ENCODE results near the gene MMP25.
"Not testable (repeated sequence)": the region's sequence is repeated elsewhere in the genome, so short reads cannot be mapped to it uniquely, and the experiment has no call there.

MMP25 gene

DNA sequence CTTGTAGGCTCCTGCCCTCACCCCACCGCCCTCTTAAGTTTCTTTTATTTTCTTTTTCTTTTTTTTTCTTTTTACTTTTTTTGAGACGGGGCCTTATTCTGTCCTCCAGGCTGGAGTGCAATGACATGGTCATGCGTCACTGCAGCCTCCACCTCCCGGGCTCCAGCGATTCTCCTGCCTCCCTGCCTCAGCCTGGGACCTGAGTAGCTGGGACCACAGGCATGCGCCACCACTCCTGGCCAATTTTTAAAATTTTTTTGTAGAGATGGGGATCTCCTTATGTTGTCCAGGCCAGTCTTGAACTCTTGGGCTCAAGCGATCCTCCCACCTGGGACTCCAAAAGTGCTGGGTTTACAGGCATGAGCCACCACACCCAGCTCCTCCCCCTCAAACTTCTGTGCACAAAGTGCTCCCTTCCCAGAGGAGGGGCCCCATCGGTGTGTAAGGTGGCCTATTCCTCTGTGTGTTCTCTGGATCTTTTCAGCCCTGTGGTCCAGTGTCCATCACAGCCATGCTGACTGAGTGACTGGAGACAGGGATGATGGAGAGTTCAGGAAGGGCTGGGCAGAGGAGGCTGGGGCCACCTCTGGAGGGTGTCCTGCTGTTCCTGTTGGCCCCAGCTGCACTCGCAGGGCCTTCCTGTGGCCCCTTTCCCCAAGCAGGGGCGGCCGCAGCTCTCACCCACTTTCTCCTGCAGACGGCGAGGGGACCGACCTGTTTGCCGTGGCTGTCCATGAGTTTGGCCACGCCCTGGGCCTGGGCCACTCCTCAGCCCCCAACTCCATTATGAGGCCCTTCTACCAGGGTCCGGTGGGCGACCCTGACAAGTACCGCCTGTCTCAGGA is 10.2 kb downstream of the MMP25 start:
- DNase-seq, result no peak

DNA sequence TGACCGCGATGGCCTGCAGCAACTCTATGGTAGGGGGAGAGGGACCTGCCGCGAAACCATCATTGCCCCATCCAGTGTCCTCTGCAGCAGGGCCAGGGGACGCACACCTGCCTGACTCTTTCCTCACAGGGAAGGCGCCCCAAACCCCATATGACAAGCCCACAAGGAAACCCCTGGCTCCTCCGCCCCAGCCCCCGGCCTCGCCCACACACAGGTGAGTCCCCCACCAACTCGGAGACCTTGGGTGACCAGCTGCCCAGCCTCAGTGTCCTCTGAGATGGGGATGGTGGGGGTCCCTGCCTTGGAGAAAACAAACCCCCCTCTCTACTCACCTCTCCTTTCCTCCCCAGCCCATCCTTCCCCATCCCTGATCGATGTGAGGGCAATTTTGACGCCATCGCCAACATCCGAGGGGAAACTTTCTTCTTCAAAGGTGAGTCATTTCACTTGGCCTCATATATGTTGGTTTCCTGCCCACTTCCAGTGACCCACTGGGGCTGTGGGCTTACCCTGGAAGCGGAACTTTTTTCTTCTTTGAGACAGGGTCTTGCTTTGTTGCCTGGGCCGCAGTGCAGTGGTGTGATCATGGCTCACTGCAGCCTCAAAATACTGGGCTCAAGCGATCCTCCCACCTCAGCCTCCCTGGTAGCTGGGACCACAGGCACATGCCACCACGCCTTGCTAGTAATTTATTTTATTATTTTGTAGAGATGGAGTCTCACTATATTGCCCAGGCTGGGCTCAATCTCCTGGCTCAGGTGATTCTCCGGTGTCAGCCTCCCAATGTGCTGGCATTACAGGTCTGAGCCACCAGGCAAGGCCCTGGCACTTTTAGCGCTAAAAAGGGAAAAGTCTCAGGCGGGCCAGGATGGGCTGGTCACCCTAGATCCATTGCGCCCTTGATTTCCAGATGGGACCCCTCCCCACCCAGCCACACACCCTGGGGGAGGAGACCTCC is 11.1 kb downstream of the MMP25 start:
- no peak for DNase-seq

DNA sequence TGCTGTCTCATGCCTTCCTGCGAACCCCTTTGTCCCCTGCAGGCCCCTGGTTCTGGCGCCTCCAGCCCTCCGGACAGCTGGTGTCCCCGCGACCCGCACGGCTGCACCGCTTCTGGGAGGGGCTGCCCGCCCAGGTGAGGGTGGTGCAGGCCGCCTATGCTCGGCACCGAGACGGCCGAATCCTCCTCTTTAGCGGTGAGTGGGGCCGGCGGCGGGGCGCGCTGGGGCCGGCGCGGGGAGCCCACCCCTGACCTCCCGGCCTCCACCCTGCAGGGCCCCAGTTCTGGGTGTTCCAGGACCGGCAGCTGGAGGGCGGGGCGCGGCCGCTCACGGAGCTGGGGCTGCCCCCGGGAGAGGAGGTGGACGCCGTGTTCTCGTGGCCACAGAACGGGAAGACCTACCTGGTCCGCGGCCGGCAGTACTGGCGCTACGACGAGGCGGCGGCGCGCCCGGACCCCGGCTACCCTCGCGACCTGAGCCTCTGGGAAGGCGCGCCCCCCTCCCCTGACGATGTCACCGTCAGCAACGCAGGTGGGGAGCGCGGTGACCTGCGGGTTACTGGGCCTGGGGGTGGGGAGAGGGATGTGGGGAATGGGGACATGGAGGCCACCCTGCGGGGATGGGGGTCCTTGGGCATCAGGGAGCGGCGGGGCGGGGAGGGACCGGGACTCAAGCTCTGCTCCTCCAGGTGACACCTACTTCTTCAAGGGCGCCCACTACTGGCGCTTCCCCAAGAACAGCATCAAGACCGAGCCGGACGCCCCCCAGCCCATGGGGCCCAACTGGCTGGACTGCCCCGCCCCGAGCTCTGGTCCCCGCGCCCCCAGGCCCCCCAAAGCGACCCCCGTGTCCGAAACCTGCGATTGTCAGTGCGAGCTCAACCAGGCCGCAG is 12.0 kb downstream of the MMP25 start:
- DNase-seq, result peak in 1 of 4 experiments; percentile 43

DNA sequence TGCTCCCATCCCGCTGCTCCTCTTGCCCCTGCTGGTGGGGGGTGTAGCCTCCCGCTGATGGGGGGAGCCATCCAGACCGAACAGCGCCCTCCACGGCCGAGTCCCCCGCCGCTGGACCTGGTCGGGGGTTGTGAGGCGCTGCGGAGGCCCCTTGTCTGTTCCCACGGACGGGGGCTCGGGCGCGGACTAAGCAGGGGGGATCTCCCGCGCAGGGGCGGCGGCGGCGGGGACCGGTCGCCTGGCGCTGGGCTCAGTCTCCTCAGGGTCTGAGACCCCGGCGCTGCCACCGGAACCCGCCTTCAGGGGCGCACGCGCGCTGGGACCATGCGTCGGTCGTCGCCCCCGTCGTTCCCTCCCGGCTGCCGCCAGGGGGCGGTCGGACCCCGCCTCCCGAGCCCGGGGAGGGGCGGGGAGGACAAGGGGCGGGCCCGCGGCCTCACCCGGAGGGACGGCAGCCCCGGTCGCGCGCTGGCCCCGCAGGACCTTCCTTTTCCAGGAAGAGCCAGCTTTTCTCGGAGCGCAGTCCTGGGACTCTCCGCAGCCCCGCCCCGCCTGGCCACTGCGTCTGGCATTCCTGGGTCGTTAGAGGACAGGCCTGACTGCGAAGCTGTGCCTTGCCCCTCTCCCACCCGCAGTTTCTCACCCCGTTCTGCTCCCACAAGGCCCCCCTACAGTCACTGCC is 12.8 kb downstream of the MMP25 start:
- peak; percentile 64 to 86 (median 72) for DNase-seq

DNA sequence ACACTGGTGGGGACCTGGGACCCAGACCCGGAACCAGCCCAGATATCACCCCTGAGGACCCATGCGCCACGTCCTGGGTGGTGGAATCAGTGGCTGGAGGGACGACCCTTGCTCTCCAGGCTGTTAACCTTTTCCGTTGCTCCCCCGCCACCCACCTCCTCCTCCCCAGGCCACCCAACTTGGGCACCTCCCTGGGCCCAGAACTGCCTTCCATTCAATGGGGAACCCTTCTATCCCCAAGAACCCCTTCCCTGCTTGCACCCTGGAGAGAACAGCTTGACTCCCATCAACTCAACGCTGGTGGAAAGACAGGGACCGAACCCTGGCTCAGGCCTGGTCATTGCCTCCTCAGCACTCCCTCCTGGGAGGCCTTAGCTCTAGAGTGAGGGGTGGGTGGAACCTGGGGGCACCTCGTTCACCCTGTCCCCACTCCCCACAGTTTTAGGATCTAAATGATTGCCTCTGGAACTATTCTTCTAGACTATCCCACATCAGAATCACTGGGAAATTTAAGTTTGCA is 13.4 kb downstream of the MMP25 start:
- DNase-seq, result no peak

DNA sequence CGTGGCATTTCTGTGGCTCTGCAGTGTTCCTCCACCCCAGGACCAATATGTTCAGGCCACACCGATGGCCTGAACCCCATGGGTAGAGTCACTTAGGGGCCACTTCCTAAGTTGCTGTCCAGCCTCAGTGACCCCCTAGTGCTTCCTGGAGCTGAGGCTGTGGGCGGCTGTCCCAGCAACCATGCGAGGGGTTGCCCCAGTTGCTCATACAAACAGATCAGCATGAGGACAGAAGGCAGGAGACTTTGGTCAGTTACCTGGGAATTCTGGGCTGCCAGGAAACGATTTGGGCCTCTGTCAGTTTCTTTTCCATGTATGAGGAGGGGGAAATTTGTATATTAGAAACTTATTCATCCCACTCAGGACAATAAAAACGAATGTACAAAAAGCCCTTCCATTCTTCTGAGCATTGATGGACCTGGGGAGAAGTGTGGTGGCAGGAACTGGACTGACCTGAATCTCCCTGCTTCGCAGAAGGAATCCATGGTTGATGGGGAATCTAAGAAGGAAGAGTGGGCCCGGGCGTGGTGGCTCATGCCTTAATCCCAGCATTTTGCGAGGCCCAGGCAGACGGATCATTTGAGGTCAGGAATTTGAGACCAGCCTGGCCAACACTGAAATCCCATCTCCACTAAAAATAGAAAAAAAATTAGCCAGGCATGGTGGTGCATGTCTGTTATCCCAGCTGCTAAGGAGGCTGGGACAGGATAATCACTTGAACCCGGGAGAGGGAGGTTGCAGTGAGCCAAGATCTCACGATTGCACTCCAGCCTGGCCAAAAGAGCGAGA is 14.2 kb downstream of the MMP25 start:
- DNase-seq, result no peak

DNA sequence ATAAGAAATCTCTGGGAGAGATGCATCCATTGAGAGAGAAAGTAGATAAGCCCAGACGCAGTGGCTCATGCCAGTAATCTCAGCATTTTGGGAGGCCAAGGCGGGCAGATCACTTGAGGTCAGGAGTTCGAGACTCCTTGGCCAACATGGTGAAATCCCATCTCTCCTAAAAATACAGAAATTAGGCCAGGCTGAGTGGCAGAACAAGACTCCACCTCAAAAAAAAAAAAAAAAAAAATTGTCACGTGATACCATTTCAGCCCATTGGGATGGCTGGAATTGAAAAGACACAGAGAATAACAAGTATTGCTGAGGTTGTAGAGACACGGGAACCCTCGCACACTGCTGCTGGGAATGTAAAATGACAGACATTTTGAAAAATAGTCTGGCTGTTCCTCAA is 16.2 kb downstream of the MMP25 start:
- DNase-seq, result no peak

DNA sequence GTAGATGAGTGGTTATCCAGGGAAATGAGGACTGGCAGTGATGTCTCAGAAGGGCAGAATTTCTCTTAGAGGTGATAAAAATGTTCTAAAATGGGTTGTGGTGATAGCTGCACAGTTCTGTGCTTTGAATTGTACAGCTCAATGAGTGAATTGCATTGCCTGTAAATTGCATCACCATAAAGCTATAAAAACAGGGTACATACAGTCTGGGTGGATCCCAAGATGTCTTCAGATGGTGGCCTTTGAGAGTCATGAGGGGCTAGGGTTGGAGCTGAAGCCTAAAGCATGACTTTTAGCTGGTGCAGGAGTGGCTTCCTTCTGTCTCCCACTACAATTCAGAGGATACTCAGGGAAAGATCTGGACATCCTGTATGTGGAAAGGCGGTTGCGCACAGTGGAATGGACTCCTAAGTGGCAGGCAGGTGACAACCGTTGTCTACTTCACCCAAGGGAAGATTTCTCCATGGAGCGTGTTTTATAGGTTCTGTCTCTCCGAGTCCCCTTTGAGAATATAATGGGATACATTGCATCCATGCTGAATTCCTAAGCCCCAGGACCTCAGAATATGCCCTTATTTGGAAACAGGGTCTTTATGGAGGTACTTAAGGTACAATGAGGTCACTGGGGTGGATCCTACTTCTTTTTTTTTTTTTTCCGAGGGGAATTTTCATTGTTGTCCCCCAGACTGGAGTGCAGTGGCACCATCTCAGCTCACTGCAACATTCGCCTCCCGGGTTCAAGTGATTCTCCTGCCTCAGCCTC is 17.4 kb downstream of the MMP25 start:
- no peak for DNase-seq

DNA sequence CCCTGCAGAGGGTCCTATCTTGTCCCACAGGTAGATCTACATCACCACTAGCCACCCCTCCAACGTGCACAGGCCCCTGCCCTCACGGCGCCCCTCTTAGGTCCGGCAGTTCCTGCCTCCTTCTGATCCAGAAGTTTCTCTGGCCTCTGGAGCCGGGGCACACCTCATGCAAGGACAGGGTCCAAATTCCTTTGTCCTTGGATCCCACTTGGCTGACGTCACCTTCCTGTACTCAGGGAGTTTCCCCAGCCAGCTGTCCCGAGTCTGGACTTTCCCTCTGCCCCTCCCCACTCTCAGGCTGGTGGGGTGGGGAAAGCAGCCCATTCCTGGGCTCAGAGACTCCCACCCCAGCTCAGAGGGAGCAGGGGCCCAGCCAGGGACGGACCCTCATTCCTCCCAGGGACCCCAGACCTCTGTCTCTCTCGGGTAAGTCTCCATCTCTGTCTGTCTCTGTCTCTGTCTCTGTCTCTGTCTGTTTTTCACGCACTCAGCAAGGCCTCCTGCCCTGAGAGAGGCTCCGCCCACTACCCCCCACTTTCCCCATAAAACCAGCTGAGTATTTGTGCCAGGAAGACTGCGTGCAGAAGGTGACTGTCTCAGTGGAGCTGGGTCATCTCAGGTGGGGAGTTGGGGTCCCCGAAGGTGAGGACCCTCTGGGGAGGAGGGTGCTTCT is 18.8 kb downstream of the MMP25 start, which contains the start of gene IL32:
TSS of gene IL32 (plus strand) at position 572 of the 673 bp plus-strand sequence. CDS start 172 bp downstream, outside the sequence.
- DNase-seq, result peak in 2 of 4 experiments; percentile 42 to 47

DNA sequence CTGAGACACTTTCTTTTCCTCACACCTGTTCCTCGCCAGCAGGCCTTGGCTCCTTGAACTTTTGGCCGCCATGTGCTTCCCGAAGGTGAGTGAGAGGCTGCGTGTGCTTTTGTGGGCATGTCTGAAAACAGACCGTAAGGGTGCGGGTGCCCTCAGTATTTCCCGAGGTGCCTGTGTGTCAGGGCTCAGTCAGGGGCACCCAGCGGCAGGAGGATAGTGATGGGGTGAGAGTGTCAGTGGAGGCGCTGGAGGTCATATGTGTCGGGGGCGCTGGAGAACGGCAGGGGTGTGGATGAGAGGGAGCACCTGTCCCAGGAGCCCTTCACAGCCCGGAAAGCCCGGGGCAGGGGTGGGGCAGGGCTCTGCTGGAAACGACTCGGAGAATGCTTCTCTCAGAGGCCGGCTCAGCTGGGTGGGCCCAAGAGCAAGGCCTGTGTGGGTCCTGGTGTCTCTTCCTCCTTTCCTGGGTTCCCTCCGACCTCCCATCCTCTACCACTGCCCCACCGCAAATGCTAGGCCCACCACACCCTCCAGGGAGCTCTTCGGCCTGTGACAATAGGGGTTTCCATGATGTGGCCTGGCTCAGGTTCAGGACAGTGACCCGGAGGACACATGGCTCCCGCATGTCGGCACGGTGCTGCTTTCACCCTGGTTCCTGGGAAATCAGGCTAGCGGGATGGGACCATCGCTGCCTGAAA is 19.5 kb downstream of the MMP25 start:
- DNase-seq, result peak in 1 of 4 experiments; percentile 44

DNA sequence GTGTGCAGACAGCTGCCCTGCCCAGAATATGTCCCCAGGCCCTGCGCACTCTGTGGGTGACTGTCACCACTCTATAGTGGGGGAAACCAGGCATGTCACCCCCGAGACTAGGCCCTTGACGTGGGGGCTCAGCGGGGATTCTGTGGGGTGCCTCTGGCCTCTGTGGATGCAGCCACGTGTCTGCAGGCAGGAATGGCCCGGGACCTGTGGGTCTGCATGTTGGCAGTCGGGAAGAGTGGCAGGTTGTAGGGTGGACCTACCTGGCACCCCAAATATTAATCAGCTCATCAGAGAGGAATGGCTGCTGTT is 20.0 kb downstream of the MMP25 start:
- DNase-seq, result no peak

DNA sequence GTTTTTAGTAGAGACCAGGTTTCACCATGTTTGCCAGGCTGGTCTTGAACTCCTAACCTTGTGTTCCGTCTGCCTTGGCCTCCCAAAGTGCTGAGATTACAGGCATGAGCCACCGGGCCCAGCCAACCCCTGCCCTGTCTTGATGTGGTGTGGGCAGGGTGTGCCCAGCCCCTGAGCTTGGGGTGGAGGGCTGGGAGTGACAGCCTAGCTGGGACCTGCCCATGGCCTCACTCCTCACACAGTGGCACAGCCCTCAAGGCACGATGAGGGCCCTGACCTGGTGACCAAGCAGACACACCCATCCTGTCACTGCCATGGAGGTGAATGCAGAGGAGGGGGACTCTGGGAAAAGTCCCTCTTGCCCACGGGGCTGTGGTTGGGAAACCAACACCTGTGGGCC is 22.1 kb downstream of the MMP25 start:
- DNase-seq, result no peak

DNA sequence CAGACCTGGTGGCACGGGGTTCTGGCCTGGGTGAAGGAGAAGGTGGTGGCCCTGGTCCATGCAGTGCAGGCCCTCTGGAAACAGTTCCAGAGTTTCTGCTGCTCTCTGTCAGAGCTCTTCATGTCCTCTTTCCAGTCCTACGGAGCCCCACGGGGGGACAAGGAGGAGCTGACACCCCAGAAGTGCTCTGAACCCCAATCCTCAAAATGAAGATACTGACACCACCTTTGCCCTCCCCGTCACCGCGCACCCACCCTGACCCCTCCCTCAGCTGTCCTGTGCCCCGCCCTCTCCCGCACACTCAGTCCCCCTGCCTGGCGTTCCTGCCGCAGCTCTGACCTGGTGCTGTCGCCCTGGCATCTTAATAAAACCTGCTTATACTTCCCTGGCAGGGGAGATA is 22.8 kb downstream of the MMP25 start:
- not testable (repeated sequence) for DNase-seq

DNA sequence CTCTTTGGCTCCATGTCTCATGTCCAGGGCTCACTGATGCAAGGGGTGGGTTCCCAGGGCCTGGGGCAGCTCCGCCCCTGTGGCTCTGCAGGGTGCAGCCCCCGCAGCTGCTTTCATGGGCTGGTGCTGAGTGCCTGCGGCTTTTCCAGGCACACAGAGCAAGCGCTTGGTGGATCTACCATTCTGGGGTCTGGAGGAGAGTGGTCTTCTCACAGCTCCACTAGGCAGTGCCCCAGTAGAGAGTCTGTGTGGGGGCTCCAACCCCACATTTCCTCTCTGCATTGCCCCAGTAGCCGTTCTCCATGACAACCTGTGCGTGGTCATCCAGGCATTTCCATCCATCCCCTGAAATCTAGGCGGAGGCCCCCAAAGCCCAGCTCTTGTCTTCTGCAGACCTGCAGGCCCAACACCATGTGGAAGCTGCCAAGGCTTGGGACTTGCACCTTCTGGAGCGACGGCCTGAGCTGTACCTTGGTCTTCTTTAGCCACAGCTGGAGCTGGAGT is 24.3 kb downstream of the MMP25 start:
- DNase-seq, result no peak

DNA sequence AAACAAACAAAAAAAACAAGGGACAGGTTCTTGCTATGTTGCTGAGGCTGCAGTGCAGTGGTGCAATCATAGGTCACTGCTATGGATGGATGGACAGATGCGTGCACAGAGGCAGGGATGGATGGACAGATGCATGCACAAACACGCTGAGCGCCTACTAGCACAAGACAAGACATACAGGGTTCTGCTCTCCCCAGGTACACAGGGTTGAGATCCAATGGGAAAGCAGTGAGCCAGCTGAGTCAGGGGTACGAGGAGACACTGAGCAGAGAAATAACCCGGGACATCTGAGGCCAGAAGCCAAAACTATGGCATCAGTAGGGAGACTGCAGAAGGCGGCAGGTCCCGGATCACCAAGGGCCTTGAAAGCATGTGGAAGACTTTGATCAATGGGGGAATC is 25.3 kb downstream of the MMP25 start:
- DNase-seq, result no peak

DNA sequence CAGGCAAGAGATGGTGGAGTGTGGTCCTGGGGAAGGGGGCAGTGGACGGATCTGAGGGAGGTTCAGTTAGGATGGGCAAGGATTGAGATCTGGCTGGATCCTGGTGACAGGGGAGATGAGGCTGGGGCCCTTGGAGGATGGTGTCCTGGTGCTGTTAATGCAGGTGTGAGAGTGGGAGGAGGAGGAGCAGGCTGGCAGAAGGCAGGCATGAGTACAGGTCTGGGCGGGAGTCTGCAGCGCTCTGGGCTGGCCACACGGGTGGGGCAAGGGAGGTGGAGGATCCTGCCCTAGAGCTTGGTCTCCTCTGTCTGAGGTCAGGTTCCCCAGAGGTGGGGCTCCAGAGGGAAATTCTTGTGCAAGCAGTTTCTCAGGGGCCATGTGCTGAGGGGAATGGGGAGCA is 25.8 kb downstream of the MMP25 start:
- not testable (repeated sequence) for DNase-seq

DNA sequence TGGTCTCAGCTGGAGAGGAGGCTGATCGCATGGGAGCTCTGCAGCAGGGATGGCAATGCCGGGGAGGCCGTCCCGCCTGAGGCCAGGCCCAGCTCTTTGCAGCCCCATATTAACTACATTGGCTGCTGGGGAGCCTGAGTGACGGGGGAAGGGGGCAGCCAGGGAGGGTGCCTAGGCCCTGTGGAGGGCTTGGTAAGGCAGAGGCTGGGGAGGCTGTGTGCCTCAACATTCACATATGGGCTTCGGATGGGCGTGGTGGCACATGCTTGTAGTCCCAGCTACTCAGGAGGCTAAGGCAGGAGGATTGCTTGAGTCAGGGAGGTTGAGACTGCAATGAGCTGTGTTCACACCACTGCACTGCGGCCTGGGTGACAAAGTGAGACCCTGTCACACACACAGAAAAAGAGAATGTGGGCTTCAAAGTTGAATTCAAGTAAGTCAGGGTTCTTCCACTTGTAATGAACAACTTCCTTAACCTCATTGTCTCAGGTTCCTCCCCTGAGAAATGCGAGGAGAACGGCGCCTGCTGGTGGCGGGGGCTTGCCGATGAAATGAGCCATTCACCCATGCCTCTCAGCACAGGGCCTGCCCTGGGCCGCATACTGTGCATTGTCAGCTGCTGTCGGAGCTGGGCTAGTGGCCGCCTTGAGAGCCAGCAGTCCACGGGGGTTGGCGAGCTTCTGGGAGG is 26.4 kb downstream of the MMP25 start:
- not testable (repeated sequence) for DNase-seq

DNA sequence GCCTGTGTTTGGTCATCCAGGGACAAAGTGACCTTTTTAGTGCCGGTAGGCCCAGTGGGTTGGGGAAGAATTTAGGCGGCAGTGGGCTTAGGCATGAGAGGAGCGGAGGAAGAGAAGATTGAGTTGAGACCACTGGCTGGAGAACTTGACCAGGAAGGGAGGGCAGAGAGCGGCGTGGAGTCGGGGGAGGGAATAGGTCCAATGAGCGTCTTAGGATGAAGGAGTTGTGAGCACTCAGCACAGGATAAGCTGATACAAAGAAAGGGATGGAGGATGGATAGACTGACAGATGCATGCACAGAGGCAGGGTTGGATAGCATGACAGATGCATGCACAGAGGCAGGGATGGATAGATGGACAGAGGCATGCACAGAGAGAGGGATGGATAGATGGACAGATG is 27.1 kb downstream of the MMP25 start:
- no peak for DNase-seq

Data from activated naive CD4-positive, alpha-beta T cell (primary cell).